ENCODE results near the gene HK1. TPM values are rescaled to one million over a fixed set of nuclear protein-coding genes. Genes with fewer than 3 reads are reported as not detected.
A peak's percentile ranks its signal among the peaks of the same experiment; 100 is the strongest.

The HK1 gene
- total and polyA plus RNA-seq, 2 of the 13 experiments (the other 11 are each of a cell fraction or from before 2014, with no cell fraction given): 0.29 to 1.5 TPM

GRCh38 chr10:69237528-69238159 lies 40.7 kb upstream of the HK1 start (continued):
- TF ChIP-seq GRHL1 (CRISPR knock-in tag; conservative IDR thresholded peaks at IDR 0.05) (no peak), ZNF503 (CRISPR knock-in tag; IDR thresholded peaks at IDR 0.05) (no peak), ZNF331 (CRISPR knock-in tag; IDR thresholded peaks at IDR 0.05) (0 out of 2 replicates have a peak, but pooled peaks have one; percentile 19), ZFP36L2 (CRISPR knock-in tag; IDR thresholded peaks at IDR 0.05) (no peak), CTCF (CRISPR knock-in tag; IDR thresholded peaks at IDR 0.05) (peak; percentile 93), RAD21 (CRISPR knock-in tag; IDR thresholded peaks at IDR 0.05) (peak; percentile 87), RFXAP (CRISPR knock-in tag; IDR thresholded peaks at IDR 0.05; ENCODE audit: borderline replicate concordance) (peak; percentile 30; the same call in 1 of the 2 replicates)

Measured in HepG2 (cell line).